ENCODE data around the gene MCF2.

DNA sequence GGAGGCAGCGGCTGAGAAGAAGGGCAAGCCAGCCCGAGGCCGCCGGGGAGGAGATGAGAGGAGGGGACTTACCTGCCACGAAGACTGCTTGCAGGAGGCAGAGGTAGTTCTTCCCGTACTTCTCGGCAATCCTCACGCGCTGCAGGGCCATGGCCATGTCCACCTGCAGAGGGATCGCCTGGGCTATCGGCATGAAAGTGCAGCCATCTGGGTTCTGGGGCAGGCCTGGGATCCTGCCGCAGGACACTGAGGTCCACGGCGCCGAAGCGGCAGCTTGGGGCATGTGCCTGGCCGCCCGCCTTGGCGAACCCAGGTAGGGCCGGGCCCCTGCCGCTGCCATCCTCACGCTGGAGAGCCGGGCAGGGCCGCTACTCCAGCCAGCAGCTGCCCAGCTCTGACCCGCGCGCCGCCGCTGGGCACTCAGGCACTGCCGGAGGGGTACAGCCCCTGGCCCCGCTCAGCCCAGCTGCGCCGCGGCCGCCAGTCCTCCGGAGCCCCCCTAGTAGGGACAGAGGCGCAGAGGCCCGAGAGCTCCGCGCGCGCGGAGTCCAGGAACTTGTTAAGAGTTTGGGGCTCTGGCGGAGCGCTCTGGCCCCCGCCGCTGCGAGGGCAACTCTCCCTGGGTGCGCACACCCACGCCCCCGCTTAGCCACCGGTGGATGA is 16.0 kb downstream of the MCF2 start:
- TF ChIP-seq, protein P1, sequence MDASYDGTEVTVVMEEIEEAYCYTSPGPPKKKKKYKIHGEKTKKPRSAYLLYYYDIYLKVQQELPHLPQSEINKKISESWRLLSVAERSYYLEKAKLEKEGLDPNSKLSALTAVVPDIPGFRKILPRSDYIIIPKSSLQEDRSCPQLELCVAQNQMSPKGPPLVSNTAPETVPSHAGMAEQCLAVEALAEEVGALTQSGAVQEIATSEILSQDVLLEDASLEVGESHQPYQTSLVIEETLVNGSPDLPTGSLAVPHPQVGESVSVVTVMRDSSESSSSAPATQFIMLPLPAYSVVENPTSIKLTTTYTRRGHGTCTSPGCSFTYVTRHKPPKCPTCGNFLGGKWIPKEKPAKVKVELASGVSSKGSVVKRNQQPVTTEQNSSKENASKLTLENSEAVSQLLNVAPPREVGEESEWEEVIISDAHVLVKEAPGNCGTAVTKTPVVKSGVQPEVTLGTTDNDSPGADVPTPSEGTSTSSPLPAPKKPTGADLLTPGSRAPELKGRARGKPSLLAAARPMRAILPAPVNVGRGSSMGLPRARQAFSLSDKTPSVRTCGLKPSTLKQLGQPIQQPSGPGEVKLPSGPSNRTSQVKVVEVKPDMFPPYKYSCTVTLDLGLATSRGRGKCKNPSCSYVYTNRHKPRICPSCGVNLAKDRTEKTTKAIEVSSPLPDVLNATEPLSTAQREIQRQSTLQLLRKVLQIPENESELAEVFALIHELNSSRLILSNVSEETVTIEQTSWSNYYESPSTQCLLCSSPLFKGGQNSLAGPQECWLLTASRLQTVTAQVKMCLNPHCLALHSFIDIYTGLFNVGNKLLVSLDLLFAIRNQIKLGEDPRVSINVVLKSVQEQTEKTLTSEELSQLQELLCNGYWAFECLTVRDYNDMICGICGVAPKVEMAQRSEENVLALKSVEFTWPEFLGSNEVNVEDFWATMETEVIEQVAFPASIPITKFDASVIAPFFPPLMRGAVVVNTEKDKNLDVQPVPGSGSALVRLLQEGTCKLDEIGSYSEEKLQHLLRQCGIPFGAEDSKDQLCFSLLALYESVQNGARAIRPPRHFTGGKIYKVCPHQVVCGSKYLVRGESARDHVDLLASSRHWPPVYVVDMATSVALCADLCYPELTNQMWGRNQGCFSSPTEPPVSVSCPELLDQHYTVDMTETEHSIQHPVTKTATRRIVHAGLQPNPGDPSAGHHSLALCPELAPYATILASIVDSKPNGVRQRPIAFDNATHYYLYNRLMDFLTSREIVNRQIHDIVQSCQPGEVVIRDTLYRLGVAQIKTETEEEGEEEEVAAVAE (CRISPR knock-in tag; IDR thresholded peaks at IDR 0.05; ENCODE audit: borderline replicate concordance): no peak
- no peak for TF ChIP-seq KLF6 (CRISPR knock-in tag; IDR thresholded peaks at IDR 0.05)
- no peak for TF ChIP-seq PCBP2 (optimal IDR thresholded peaks at IDR 0.05; ENCODE audit: low read depth, low read length, poor library complexity, severe bottlenecking)

All from HepG2 (cell line).